RWPE1 (cell line): ENCODE results near the gene GALNT13.
A peak's percentile ranks its signal among the peaks of the same experiment; 100 is the strongest.

Source experiments
- CTCF ChIA-PET: fragments of 350-600 bp; sonication (Branson Sonifier 250); formaldehyde crosslinking; extraction: SDS; loops from one replicate; lab custom pipeline; 2021; lab: Yijun Ruan, JAX
- POLR2A ChIA-PET: fragments of 400-600 bp; formaldehyde crosslinking; extraction: SDS; loops from one replicate; lab custom pipeline; 2020; ENCODE audit warnings: antibody characterized with exemption; ENCODE audit not compliant: low non-redundant PET; lab: Yijun Ruan, JAX
- DNase-seq: peaks from one replicate; pipeline ENCODE4 v3.0.0; 2012; ENCODE audit warnings: low spot score
- H3K27ac ChIP-seq: fragments of 450-650 bp; 2 replicates; pipeline ENCODE4 v1.5.1; 2017
- CTCF ChIP-seq: fragments of 450-650 bp; conservative IDR thresholded peaks from 2 replicates; pipeline ENCODE4 v1.5.1; 2017; ENCODE audit warnings: low read depth, mild to moderate bottlenecking

The GALNT13 gene

GRCh38 chr2:153967248-153967973 lies 95.7 kb downstream of the GALNT13 start:
- ChIA-PET POLR2A (no interaction called here), CTCF (no interaction called here)
- TF ChIP-seq CTCF: no peak
- no peak for DNase-seq
- no peak overlapping the region for H3K27ac ChIP-seq

GRCh38 chr2:153971250-153971649 lies 99.5 kb downstream of the GALNT13 start:
- DNase-seq: no peak
- TF ChIP-seq CTCF: no peak
- no peak overlapping the region for H3K27ac ChIP-seq
- POLR2A ChIA-PET: no interaction called here
- CTCF ChIA-PET: no interaction called here

- POLR2A ChIA-PET: no interaction called here
- DNase-seq: no peak
- no peak for TF ChIP-seq CTCF
- CTCF ChIA-PET: no interaction called here
- no peak overlapping the region for H3K27ac ChIP-seq
Observed at GRCh38 chr2:153971855-153972254, 100.1 kb downstream of the GALNT13 start.

- no peak overlapping the region for H3K27ac ChIP-seq
- CTCF ChIA-PET: no interaction called here
- TF ChIP-seq CTCF: no peak
- DNase-seq: no peak
- POLR2A ChIA-PET: no interaction called here
Observed at GRCh38 chr2:153972412-153972811, 100.7 kb downstream of the GALNT13 start.

- POLR2A ChIA-PET: no interaction called here
- no peak for TF ChIP-seq CTCF
- DNase-seq: peak; percentile 13
- CTCF ChIA-PET: no interaction called here
- no peak overlapping the region for H3K27ac ChIP-seq
Observed at GRCh38 chr2:153986488-153987229, 114.9 kb downstream of the GALNT13 start.

GRCh38 chr2:153990771-153991170 lies 119.0 kb downstream of the GALNT13 start:
- CTCF ChIA-PET: no interaction called here
- H3K27ac ChIP-seq: no peak overlapping the region
- TF ChIP-seq CTCF: no peak
- POLR2A ChIA-PET: no interaction called here
- DNase-seq: no peak
